ENCODE data around the gene CTNNBIP1. TPM values are rescaled to one million over a fixed set of nuclear protein-coding genes. Genes with fewer than 3 reads are reported as not detected.

Gene CTNNBIP1
- total RNA-seq, 1 donor from 2014 or later, result 75.5 TPM

DNA sequence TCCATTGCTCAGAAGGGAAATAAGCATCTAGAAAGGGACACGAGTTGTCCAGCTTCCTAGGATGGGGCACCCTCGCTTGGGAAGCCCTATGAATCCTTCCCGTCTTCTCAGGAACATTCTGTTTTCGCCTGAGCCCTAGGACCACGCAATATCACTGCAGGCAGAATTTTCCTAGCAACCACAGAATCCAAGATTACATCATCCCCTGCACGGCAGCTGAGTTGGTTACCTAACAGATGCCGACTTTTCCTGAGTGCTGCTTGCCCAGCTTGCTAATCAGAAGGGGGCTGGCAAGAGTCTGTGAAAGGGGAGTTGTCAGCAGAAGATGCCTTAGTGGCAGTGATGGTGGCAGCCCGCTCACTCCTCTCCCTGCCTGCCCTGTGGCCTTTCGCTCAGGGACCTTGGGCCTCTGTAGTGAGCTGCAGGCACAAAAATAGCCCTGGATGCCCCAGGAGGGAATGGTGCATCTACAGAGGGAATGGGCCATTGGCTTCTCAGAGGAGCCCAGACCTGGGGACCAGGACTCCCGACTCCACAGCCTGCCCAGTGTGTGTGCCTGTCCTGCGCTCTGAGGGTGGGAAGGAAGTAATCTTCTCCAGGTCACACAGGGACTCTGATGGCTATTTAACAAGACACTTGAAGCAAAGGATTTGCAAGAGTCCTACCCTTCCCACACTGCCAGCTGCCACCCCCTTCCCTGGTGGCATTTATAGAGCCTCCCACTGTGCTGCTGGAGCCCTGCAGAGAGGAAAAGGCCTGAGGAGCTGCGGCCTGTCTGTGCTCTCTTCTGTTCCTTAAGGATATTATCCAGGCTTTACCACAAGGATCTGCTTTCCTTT is 57.4 kb downstream of the CTNNBIP1 start:
- H3K4me3 Mint-ChIP-seq, result no peak overlapping the region
- H3K4me1 Mint-ChIP-seq, result no peaks in the 10 kb centered on the region
- peaks cover 6% of the 10 kb centered on the region for H3K9me3 Mint-ChIP-seq
- no peaks in the 10 kb centered on the region for H3K27me3 Mint-ChIP-seq (ENCODE audit: low read depth)
- H3K36me3 Mint-ChIP-seq (ENCODE audit: low read depth), result peaks cover 10% of the 10 kb centered on the region
- H3K27ac Mint-ChIP-seq (ENCODE audit: unreplicated experiment), result peak overlapping the region; percentile 54
- TF ChIP-seq, protein P1, sequence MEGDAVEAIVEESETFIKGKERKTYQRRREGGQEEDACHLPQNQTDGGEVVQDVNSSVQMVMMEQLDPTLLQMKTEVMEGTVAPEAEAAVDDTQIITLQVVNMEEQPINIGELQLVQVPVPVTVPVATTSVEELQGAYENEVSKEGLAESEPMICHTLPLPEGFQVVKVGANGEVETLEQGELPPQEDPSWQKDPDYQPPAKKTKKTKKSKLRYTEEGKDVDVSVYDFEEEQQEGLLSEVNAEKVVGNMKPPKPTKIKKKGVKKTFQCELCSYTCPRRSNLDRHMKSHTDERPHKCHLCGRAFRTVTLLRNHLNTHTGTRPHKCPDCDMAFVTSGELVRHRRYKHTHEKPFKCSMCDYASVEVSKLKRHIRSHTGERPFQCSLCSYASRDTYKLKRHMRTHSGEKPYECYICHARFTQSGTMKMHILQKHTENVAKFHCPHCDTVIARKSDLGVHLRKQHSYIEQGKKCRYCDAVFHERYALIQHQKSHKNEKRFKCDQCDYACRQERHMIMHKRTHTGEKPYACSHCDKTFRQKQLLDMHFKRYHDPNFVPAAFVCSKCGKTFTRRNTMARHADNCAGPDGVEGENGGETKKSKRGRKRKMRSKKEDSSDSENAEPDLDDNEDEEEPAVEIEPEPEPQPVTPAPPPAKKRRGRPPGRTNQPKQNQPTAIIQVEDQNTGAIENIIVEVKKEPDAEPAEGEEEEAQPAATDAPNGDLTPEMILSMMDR (conservative IDR thresholded peaks at IDR 0.05), result no peak
- DNase-seq (ENCODE audit: low read depth, low spot score), result no peak

DNA sequence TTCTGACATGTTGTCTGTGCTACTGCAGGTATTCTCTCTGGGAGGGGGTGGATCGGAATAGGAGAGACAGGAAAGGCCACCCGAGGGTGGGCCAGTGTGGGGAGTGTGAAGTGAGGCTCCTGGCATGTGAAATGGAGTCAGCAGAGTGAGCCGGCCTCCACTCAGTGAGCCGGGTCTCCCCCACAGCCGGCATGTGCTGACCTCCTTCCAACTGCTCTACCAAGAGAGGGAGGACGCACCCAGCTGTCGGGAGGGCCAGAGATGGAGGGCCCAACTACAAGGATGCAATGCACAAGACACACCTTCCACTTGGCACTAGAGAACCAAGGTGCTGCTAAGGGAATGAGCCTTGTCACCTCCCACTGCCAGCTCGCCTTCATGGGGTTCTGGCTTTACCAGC is 58.1 kb downstream of the CTNNBIP1 start:
- TF ChIP-seq, protein P1 (conservative IDR thresholded peaks at IDR 0.05), result no peak
- H3K9me3 Mint-ChIP-seq, result peaks cover 6% of the 10 kb centered on the region
- H3K4me3 Mint-ChIP-seq, result no peak overlapping the region
- H3K36me3 Mint-ChIP-seq (ENCODE audit: low read depth), result peaks cover 10% of the 10 kb centered on the region
- no peak for DNase-seq (ENCODE audit: low read depth, low spot score)
- peak overlapping the region; percentile 54 for H3K27ac Mint-ChIP-seq (ENCODE audit: unreplicated experiment)
- H3K27me3 Mint-ChIP-seq (ENCODE audit: low read depth), result no peaks in the 10 kb centered on the region
- no peaks in the 10 kb centered on the region for H3K4me1 Mint-ChIP-seq

DNA sequence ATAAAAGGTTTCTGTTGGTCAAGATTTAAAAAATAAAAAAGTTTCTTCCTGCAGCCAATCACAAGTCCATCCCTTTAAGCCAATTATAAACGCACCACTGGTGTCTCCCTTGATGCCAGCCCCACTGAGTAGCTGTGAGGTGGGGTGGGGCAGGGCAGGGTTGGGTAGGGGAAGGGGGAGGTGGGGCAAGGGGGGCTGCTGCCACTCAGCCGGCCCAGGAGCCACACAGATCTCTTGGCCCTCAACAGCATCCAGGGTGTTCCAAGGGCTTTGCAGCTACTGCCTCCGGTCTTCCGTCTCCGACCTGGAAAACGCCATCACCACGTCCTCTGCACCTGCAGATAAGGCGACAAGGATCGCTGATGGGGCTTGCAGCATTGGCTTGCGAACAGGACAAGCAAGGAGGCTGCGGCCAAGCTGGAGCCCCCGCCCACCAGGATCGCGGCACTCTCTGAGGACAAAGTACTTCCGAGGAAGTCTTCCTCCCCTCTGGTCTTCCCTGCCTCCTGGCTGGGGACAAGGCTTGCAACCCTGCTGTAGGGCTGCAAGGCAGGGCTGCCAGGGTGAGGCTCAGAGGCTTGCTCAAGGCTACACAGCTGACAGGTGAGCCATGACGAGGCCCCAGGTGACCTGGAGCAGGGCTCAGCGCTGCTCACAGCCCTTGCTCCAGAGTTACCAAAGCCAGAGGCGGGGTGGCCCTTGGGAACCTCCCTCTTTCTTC is 59.5 kb downstream of the CTNNBIP1 start:
- TF ChIP-seq, protein P1 (conservative IDR thresholded peaks at IDR 0.05), result no peak
- H3K9me3 Mint-ChIP-seq, result peaks cover 6% of the 10 kb centered on the region
- peaks cover 10% of the 10 kb centered on the region for H3K36me3 Mint-ChIP-seq (ENCODE audit: low read depth)
- peaks cover 5% of the 10 kb centered on the region for H3K4me1 Mint-ChIP-seq
- no peak overlapping the region for H3K27ac Mint-ChIP-seq (ENCODE audit: unreplicated experiment)
- H3K4me3 Mint-ChIP-seq, result no peak overlapping the region
- H3K27me3 Mint-ChIP-seq (ENCODE audit: low read depth), result no peaks in the 10 kb centered on the region
- DNase-seq (ENCODE audit: low read depth, low spot score), result no peak

DNA sequence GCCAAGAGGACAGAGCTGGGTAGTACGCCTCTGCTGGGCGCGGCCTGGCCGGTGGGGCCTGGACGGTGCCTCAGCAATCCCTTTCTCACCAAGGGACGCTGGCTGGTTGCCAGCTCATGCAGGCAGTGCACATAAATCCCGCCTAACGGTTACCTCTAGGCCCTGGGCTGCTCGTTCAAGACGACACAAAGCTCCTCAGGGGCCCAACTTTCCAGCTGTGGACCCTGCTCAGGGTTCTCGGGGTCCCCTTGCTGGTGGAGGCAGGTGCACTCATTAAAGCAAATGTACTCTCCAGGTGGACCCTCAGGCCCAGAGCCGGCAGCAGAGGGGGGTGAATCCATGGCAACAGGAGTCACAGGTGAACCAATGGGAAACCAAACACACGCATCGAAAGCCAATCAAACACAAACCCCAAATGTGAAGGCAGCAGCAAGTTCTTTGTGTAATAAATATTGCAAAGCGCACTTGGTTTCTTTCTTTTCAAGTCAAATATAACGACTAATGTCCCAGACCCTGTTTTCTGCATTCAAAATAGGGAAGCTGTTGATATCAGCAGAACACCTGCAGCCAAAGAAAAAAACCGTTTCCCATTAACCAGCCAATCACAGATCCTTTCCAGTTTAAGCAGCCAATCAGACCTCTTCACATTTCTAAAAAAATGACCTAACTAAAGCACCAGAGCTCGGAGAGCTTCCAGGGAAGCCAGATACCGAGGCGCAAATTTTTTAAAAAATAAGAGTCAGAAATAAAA is 60.2 kb downstream of the CTNNBIP1 start:
- no peak overlapping the region for H3K27ac Mint-ChIP-seq (ENCODE audit: unreplicated experiment)

DNA sequence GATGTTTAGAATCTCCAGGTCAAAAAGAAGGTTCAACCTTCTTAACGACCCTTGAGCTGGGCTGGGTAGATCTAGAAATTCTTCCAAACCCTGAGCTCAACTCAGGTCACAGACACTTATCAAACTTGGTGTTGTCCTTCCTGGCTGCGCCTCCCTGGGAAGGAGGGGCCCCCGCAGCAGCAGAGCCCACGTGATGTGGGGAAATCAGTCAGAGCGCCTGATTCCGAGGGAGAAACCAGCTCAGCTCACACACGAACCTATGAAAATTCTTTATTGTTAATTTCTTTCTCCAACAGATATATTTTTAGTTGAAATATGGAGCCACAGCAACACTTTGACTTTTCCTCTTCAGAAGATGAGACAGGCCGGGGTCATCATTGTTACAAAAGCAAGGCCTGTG is 62.0 kb downstream of the CTNNBIP1 start:
- Mint-ChIP-seq H3K27me3 (ENCODE audit: low read depth) (no peaks in the 10 kb centered on the region), H3K27ac (ENCODE audit: unreplicated experiment) (no peak overlapping the region), H3K4me1 (peaks cover 5% of the 10 kb centered on the region), H3K9me3 (no peaks in the 10 kb centered on the region), H3K4me3 (no peak overlapping the region), H3K36me3 (ENCODE audit: low read depth) (no peaks in the 10 kb centered on the region)
- no peak for DNase-seq (ENCODE audit: low read depth, low spot score)
- TF ChIP-seq, protein P1 (conservative IDR thresholded peaks at IDR 0.05), result no peak

More for the DNA sequence above, 60.2 kb downstream of the CTNNBIP1 start:
- H3K36me3 Mint-ChIP-seq (ENCODE audit: low read depth), result peaks cover 8% of the 10 kb centered on the region
- H3K4me3 Mint-ChIP-seq, result no peak overlapping the region
- peaks cover 6% of the 10 kb centered on the region for H3K9me3 Mint-ChIP-seq
- TF ChIP-seq, protein P1 (conservative IDR thresholded peaks at IDR 0.05), result no peak
- peaks cover 5% of the 10 kb centered on the region for H3K4me1 Mint-ChIP-seq
- no peak for DNase-seq (ENCODE audit: low read depth, low spot score)
- H3K27me3 Mint-ChIP-seq (ENCODE audit: low read depth), result no peaks in the 10 kb centered on the region

Data from neural crest cell (in vitro differentiated cells).